HepG2 (cell line): Measurements from ENCODE around the gene ATP6V0A1. TPM values are rescaled to one million over a fixed set of nuclear protein-coding genes. Genes with fewer than 3 reads are reported as not detected.
A peak's percentile ranks its signal among the peaks of the same experiment; 100 is the strongest.

Experiments
- ASH2L ChIP-seq: fragments of 300-600, 200-600 bp; sonication (generic); IDR thresholded peaks from 2 replicates; pipeline ENCODE4 v1.7.0; 2017; ENCODE audit warnings: low read depth, mild to moderate bottlenecking, moderate library complexity, mixed read lengths, low read length; ENCODE audit not compliant: insufficient read length
- BHLHE40 ChIP-seq: IDR thresholded peaks from 2 replicates; pipeline ENCODE4 v1.6.1; 2011; ENCODE audit warnings: low read length, improper control_type of control experiment
- CCDC6 ChIP-seq: sonication (generic); formaldehyde crosslinking; IDR thresholded peaks from 2 replicates; pipeline ENCODE4 v1.8.1; 2022; ENCODE audit warnings: mild to moderate bottlenecking, missing genetic modification reagents, moderate library complexity
- PHF8 ChIP-seq: sonication (generic); formaldehyde crosslinking; IDR thresholded peaks from 2 replicates; pipeline ENCODE4 v1.5.0; 2020; ENCODE audit warnings: missing genetic modification reagents
- RARG ChIP-seq: sonication (generic); formaldehyde crosslinking; IDR thresholded peaks from 2 replicates; pipeline ENCODE4 v1.4.0; 2020; ENCODE audit warnings: low read depth, mild to moderate bottlenecking, missing genetic modification reagents
- RFX1 ChIP-seq: fragments of 450-650 bp; IDR thresholded peaks from 2 replicates; pipeline ENCODE4 v1.6.1; 2017
- RFXANK ChIP-seq: IDR thresholded peaks from 2 replicates; pipeline ENCODE4 v1.6.1; 2016
- STAT6 ChIP-seq: sonication (generic); formaldehyde crosslinking; IDR thresholded peaks from 2 replicates; pipeline ENCODE4 v1.4.0; 2020; ENCODE audit warnings: missing genetic modification reagents, mild to moderate bottlenecking, borderline replicate concordance
- TAF1 ChIP-seq: sonication (generic); formaldehyde crosslinking; IDR thresholded peaks from 2 replicates; pipeline ENCODE4 v1.4.0; 2020; ENCODE audit warnings: missing genetic modification reagents
- ZBTB10 ChIP-seq: sonication (generic); formaldehyde crosslinking; IDR thresholded peaks from 2 replicates; pipeline ENCODE4 v1.4.0; 2020; ENCODE audit warnings: missing genetic modification reagents, borderline replicate concordance
- ZNF101 ChIP-seq: sonication (generic); formaldehyde crosslinking; IDR thresholded peaks from 2 replicates; pipeline ENCODE4 v1.4.0; 2020; ENCODE audit warnings: mild to moderate bottlenecking, low read depth, missing genetic modification reagents, borderline replicate concordance
- ZNF260 ChIP-seq: sonication (generic); formaldehyde crosslinking; IDR thresholded peaks from 2 replicates; pipeline ENCODE4 v1.4.0; 2020; ENCODE audit warnings: missing genetic modification reagents, low read depth, mild to moderate bottlenecking, borderline replicate concordance
- ZNF292 ChIP-seq: sonication (generic); formaldehyde crosslinking; IDR thresholded peaks from 2 replicates; pipeline ENCODE4 v1.8.1; 2022; ENCODE audit warnings: mild to moderate bottlenecking, low read depth, missing genetic modification reagents, borderline replicate concordance
- ZNF367 ChIP-seq: sonication (generic); formaldehyde crosslinking; IDR thresholded peaks from 2 replicates; pipeline ENCODE4 v1.4.0; 2020; ENCODE audit warnings: missing genetic modification reagents, borderline replicate concordance
- ZNF496 ChIP-seq: sonication (generic); formaldehyde crosslinking; IDR thresholded peaks from 2 replicates; pipeline ENCODE4 v1.8.1; 2023; ENCODE audit warnings: mild to moderate bottlenecking, moderate library complexity, missing genetic modification reagents; ENCODE audit not compliant: insufficient replicate concordance
- ZNF639 ChIP-seq: conservative IDR thresholded peaks from 2 replicates; pipeline ENCODE4 v1.6.1; 2018; ENCODE audit warnings: missing genetic modification reagents
- ZNF724P ChIP-seq: sonication (generic); formaldehyde crosslinking; IDR thresholded peaks from 2 replicates; pipeline ENCODE4 v1.8.0; 2022; ENCODE audit warnings: missing genetic modification reagents, borderline replicate concordance
- ZNF777 ChIP-seq: sonication (generic); formaldehyde crosslinking; IDR thresholded peaks from 2 replicates; pipeline ENCODE4 v1.4.0; 2020; ENCODE audit warnings: missing genetic modification reagents
- ZNF788 ChIP-seq: sonication (generic); formaldehyde crosslinking; IDR thresholded peaks from 2 replicates; pipeline ENCODE4 v1.5.0; 2020; ENCODE audit warnings: mild to moderate bottlenecking, missing genetic modification reagents, borderline replicate concordance
- ZNF800 ChIP-seq: sonication (generic); formaldehyde crosslinking; IDR thresholded peaks from 2 replicates; pipeline ENCODE4 v1.4.0; 2020; ENCODE audit warnings: missing genetic modification reagents
- polyA plus RNA-seq, 8 experiments: library from polyadenylated mRNA; depleted of rRNA in 3 of 8; stranded (reverse) in 7 of 8; unstranded in 1 of 8; fragments of >200 nt; fragmentation: Illumina TruSeq in 4 of 8; extraction: Trizol in 4 of 8; gene quantifications; 2 replicates each; pipeline versions ENCODE4 v1.2.1 to v1.2.3, GENCODE V29; 2011 to 2016; ENCODE audit warnings: low read depth in 4 of 8, missing spikeins in 1 of 8, mixed read lengths in 1 of 8; ENCODE audit not compliant: insufficient read depth in 1 of 8
- total RNA-seq, 5 experiments: library from RNA; depleted of rRNA; stranded (reverse); fragments of >200 nt; fragmentation: Illumina TruSeq; extraction: Trizol; gene quantifications; 2 replicates each; pipeline ENCODE4 v1.2.3, GENCODE V29; 2016; ENCODE audit warnings: low read depth in 1 of 5

The ATP6V0A1 gene
- total and polyA plus RNA-seq, 2 of the 13 experiments (the other 11 are each of a cell fraction or from before 2014, with no cell fraction given): 27.9 to 54.1 TPM

GRCh38 chr17:42531455-42532354, 73.0 kb downstream of the ATP6V0A1 start (continued):
- TF ChIP-seq ZBTB10 (CRISPR knock-in tag) (0 out of 2 replicates have a peak, but pooled peaks have one; percentile 62), ZNF292 (CRISPR knock-in tag) (no peak), ASH2L (no peak), CCDC6 (0 out of 2 replicates have a peak, but pooled peaks have one; percentile 43), ZNF800 (CRISPR knock-in tag) (no peak; the same call in 1 of the 2 replicates), ZNF639 (CRISPR knock-in tag) (peak; percentile 70; the same call in 1 of the 2 replicates), RARG (CRISPR knock-in tag) (no peak), PHF8 (peak; percentile 41), ZNF724P (no peak), ZNF496 (CRISPR knock-in tag) (no peak), ZNF260 (CRISPR knock-in tag) (no peak), RFX1 (no peak), TAF1 (peak; percentile 22; the same call in 1 of the 2 replicates), ZNF101 (CRISPR knock-in tag) (no peak), STAT6 (CRISPR knock-in tag) (no peak; the same call in 1 of the 2 replicates), ZNF788 (CRISPR knock-in tag) (peak; percentile 42; the same call in 1 of the 2 replicates), ZNF777 (CRISPR knock-in tag) (peak; percentile 85), BHLHE40 (0 out of 2 replicates have a peak, but pooled peaks have one; percentile 29), ZNF367 (CRISPR knock-in tag) (no peak), RFXANK (CRISPR knock-in tag) (no peak)
